Stimulated activated CD4-positive, alpha-beta T cell treated with anti-CD3 and anti-CD28 coated beads, Interleukin-4, amount 100 ng/mL, for 1 hour (primary cell): ENCODE measurements around the gene TMEM207.
"Not testable (repeated sequence)": the region's sequence is repeated elsewhere in the genome, so short reads cannot be mapped to it uniquely, and the experiment has no call there.

ENCODE experiments used
- DNase-seq: peaks from one replicate; pipeline ENCODE4 v3.0.0-alpha.2; 2020

The TMEM207 gene

GRCh38 chr3:190449801-190450200 is at the start of gene TMEM207:
Gene TMEM207, minus strand, starts transcription at chr3:190449901. Its CDS starts 92 bp downstream, at chr3:190449809.
- no peak for DNase-seq

- DNase-seq = no peak
Observed at GRCh38 chr3:190499122-190499521, 49.4 kb upstream of the TMEM207 start.

- DNase-seq = no peak
Observed at GRCh38 chr3:190498293-190498692, 48.6 kb upstream of the TMEM207 start.

GRCh38 chr3:190497811-190498210 is 48.1 kb upstream of the TMEM207 start:
- DNase-seq = no peak

GRCh38 chr3:190496859-190497258 is 47.2 kb upstream of the TMEM207 start:
- DNase-seq = no peak

- peak; percentile 12 for DNase-seq
Observed at GRCh38 chr3:190495796-190496195, 46.1 kb upstream of the TMEM207 start.

- no peak for DNase-seq
Observed at GRCh38 chr3:190495354-190495753, 45.7 kb upstream of the TMEM207 start.

GRCh38 chr3:190494907-190495306 is 45.2 kb upstream of the TMEM207 start:
- DNase-seq = no peak

GRCh38 chr3:190492966-190493365 is 43.3 kb upstream of the TMEM207 start:
- no peak for DNase-seq

GRCh38 chr3:190492129-190492528 is 42.4 kb upstream of the TMEM207 start:
- no peak for DNase-seq

GRCh38 chr3:190491533-190492054 is 41.9 kb upstream of the TMEM207 start:
- DNase-seq = peak; percentile 2

GRCh38 chr3:190486908-190487607 is 37.4 kb upstream of the TMEM207 start:
- DNase-seq = no peak

GRCh38 chr3:190486533-190486864 is 36.8 kb upstream of the TMEM207 start:
- no peak for DNase-seq

GRCh38 chr3:190485830-190486532 is 36.3 kb upstream of the TMEM207 start:
- DNase-seq = no peak

- DNase-seq = no peak
Observed at GRCh38 chr3:190481779-190482178, 32.1 kb upstream of the TMEM207 start.

GRCh38 chr3:190473261-190473660 is 23.6 kb upstream of the TMEM207 start:
- DNase-seq = not testable (repeated sequence)

- no peak for DNase-seq
Observed at GRCh38 chr3:190467922-190468321, 18.2 kb upstream of the TMEM207 start.

- no peak for DNase-seq
Observed at GRCh38 chr3:190458040-190458439, 8.3 kb upstream of the TMEM207 start.

GRCh38 chr3:190456770-190457169 is 7.1 kb upstream of the TMEM207 start:
- no peak for DNase-seq

- DNase-seq = no peak
Observed at GRCh38 chr3:190455828-190456227, 6.1 kb upstream of the TMEM207 start.

GRCh38 chr3:190448256-190448655 is 1.4 kb downstream of the TMEM207 start:
- no peak for DNase-seq

GRCh38 chr3:190446573-190447279 is 3.0 kb downstream of the TMEM207 start:
- no peak for DNase-seq

GRCh38 chr3:190444576-190445145 is 5.0 kb downstream of the TMEM207 start:
- DNase-seq = no peak
